Suprapubic skin (tissue), 4 donors: Measurements from ENCODE around the gene MAPKAPK3. TPM values are rescaled to one million over a fixed set of nuclear protein-coding genes. Genes with fewer than 3 reads are reported as not detected.

Experiments
- DNase-seq, 2 donors: peaks; one replicate each; pipeline ENCODE4 v3.0.0-alpha.2; 2019; ENCODE audit warnings: low spot score in 2 of 2
- H3K27ac ChIP-seq: fragments of 200-600 bp; sonication (generic); one replicate; pipeline ENCODE4 v1.5.1; 2019
- H3K27me3 ChIP-seq: fragments of 200-600 bp; sonication (generic); one replicate; pipeline ENCODE4 v1.5.1; 2019
- H3K36me3 ChIP-seq: fragments of 200-600 bp; sonication (generic); one replicate; pipeline ENCODE4 v1.5.1; 2019
- H3K4me1 ChIP-seq: fragments of 200-600 bp; sonication (generic); one replicate; pipeline ENCODE4 v1.5.1; 2019
- H3K4me3 ChIP-seq: fragments of 200-600 bp; sonication (generic); one replicate; pipeline ENCODE4 v1.5.1; 2019; ENCODE audit warnings: mild to moderate bottlenecking
- H3K9me3 ChIP-seq: fragments of 200-600 bp; sonication (generic); one replicate; pipeline ENCODE4 v1.5.1; 2019
- CTCF ChIP-seq, 2 donors: fragments of 200-600 bp in 1 of 2; fragments of 450-650 bp in 1 of 2; sonication (generic) in 1 of 2; IDR thresholded peaks; one replicate each; pipeline ENCODE4 v1.5.1; 2016 to 2019; ENCODE audit warnings: antibody characterized with exemption in 2 of 2, mild to moderate bottlenecking in 1 of 2, moderate library complexity in 1 of 2
- EP300 ChIP-seq: sonication (generic); formaldehyde crosslinking; IDR thresholded peaks from one replicate; pipeline ENCODE4 v1.6.1; 2017; ENCODE audit warnings: antibody characterized with exemption
- POLR2A ChIP-seq, 2 donors: fragments of 450-650 bp; IDR thresholded peaks; one replicate each; pipeline ENCODE4 v1.6.1; 2017; ENCODE audit warnings: antibody characterized with exemption in 2 of 2, mild to moderate bottlenecking in 2 of 2, moderate library complexity in 2 of 2
- POLR2AphosphoS5 ChIP-seq, 3 donors: sonication (generic); formaldehyde crosslinking; IDR thresholded peaks; one replicate each; pipeline ENCODE4 v1.6.1; 2017; ENCODE audit warnings: antibody characterized with exemption in 3 of 3
- WGBS: methylation state at CpG from one replicate; pipeline ENCODE4 v1.1.5; 2018; 5-methylcytosine and 5-hydroxymethylcytosine counted together
- total RNA-seq, 4 donors: library from RNA; depleted of rRNA; stranded (reverse); fragments of >200 nt; gene quantifications; one replicate each; pipeline ENCODE4 v1.1.0, GENCODE V29; 2016

MAPKAPK3 gene
- total RNA-seq, 4 donors from 2014 or later = 71.5 to 120 (median 99.4) TPM

GRCh38 chr3:50588759-50589433, 28.1 kb upstream of the MAPKAPK3 start:
- H3K27ac ChIP-seq = no peak overlapping the region

GRCh38 chr3:50591196-50591741, 25.7 kb upstream of the MAPKAPK3 start:
- TF ChIP-seq POLR2A (IDR thresholded peaks at IDR 0.05) (no peak), CTCF (IDR thresholded peaks at IDR 0.05) (no peak), POLR2AphosphoS5 (IDR thresholded peaks at IDR 0.05) (no peak), EP300 (no peak)
- Histone ChIP-seq H3K9me3 (no peaks in the 10 kb centered on the region), H3K36me3 (no peaks in the 10 kb centered on the region), H3K27me3 (no peaks in the 10 kb centered on the region), H3K27ac (peak overlapping the region; percentile 68), H3K4me3 (no peak overlapping the region), H3K4me1 (peaks cover 49% of the 10 kb centered on the region)
- 70% methylated on average over 2 of the region's 9 CpGs for WGBS
- DNase-seq = no peak

More at GRCh38 chr3:50588759-50589433, 28.1 kb upstream of the MAPKAPK3 start:
- Histone ChIP-seq H3K4me1 (peaks cover 52% of the 10 kb centered on the region), H3K9me3 (no peaks in the 10 kb centered on the region), H3K4me3 (no peak overlapping the region), H3K36me3 (no peaks in the 10 kb centered on the region), H3K27me3 (no peaks in the 10 kb centered on the region)
- DNase-seq = no peak
- TF ChIP-seq CTCF (IDR thresholded peaks at IDR 0.05) (no peak), POLR2A (IDR thresholded peaks at IDR 0.05) (no peak), POLR2AphosphoS5 (IDR thresholded peaks at IDR 0.05) (no peak), EP300 (no peak)
- WGBS = 84% methylated on average over 4 of the region's 4 CpGs

GRCh38 chr3:50592568-50592967, 24.4 kb upstream of the MAPKAPK3 start:
- WGBS = 15% methylated on average over 5 of the region's 5 CpGs
- Histone ChIP-seq H3K4me1 (peaks cover 49% of the 10 kb centered on the region), H3K9me3 (no peaks in the 10 kb centered on the region)

GRCh38 chr3:50594253-50594785, 22.6 kb upstream of the MAPKAPK3 start:
- H3K27ac ChIP-seq = no peak overlapping the region
- no peaks in the 10 kb centered on the region for H3K36me3 ChIP-seq
- no peaks in the 10 kb centered on the region for H3K27me3 ChIP-seq
- H3K4me3 ChIP-seq = no peak overlapping the region
- 24% methylated on average over 2 of the region's 2 CpGs for WGBS
- no peaks in the 10 kb centered on the region for H3K9me3 ChIP-seq
- TF ChIP-seq POLR2AphosphoS5 (IDR thresholded peaks at IDR 0.05) (no peak), CTCF (IDR thresholded peaks at IDR 0.05) (no peak), POLR2A (IDR thresholded peaks at IDR 0.05) (no peak), EP300 (no peak)
- DNase-seq = no peak
- H3K4me1 ChIP-seq = peaks cover 43% of the 10 kb centered on the region

More at GRCh38 chr3:50592568-50592967, 24.4 kb upstream of the MAPKAPK3 start:
- no peak for TF ChIP-seq POLR2A (IDR thresholded peaks at IDR 0.05)
- TF ChIP-seq CTCF (IDR thresholded peaks at IDR 0.05) = no peak
- TF ChIP-seq EP300 = no peak
- no peak for TF ChIP-seq POLR2AphosphoS5 (IDR thresholded peaks at IDR 0.05)
- no peak for DNase-seq
- peak overlapping the region; percentile 49 for H3K27ac ChIP-seq
- no peaks in the 10 kb centered on the region for H3K36me3 ChIP-seq
- no peak overlapping the region for H3K4me3 ChIP-seq
- no peaks in the 10 kb centered on the region for H3K27me3 ChIP-seq

GRCh38 chr3:50599115-50599715, 17.7 kb upstream of the MAPKAPK3 start:
- DNase-seq = no peak
- peak overlapping the region; percentile 97 for H3K27ac ChIP-seq
- 88% methylated on average over 6 of the region's 6 CpGs for WGBS
- TF ChIP-seq EP300 (no peak), POLR2AphosphoS5 (IDR thresholded peaks at IDR 0.05) (no peak), CTCF (IDR thresholded peaks at IDR 0.05) (no peak), POLR2A (IDR thresholded peaks at IDR 0.05) (no peak)
- no peaks in the 10 kb centered on the region for H3K36me3 ChIP-seq
- no peaks in the 10 kb centered on the region for H3K9me3 ChIP-seq
- H3K4me3 ChIP-seq = no peak overlapping the region
- H3K27me3 ChIP-seq = no peaks in the 10 kb centered on the region
- peaks cover 55% of the 10 kb centered on the region for H3K4me1 ChIP-seq
